Measurements from ENCODE around the gene CTXN2. TPM values are rescaled to one million over a fixed set of nuclear protein-coding genes. Genes with fewer than 3 reads are reported as not detected.

The CTXN2 gene
- total and polyA plus RNA-seq, 2 of the 4 experiments (the other 2 are of a cell fraction): not detected

DNA sequence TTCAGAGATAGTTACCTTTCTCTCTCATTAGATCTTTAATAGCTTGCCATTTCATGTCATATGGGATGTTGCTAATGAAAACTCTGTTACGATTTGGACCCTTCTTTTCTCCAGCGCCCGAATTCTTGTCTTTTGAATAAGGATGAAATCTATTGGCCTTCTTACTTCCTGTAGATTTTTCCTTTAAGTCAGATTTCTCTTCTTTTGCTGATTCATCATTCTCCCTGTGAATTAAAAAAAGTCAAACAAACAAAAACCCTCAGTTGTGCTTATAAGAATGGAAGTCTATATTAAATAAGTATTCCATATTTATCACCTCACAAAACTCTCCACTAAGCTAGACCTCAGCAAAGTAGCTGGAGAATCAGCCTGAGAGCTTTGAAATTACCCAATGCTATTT, 22.8 kb upstream of the CTXN2 start:
- no peak overlapping the region for H3K14ac ChIP-seq (replicated peaks; ENCODE audit: low read depth, low read length)
- no peak overlapping the region for H2BK15ac ChIP-seq (ENCODE audit: low read depth, low read length)
- TF ChIP-seq MAFK (IDR thresholded peaks at IDR 0.05; ENCODE audit: low read depth, low read length) (peak; percentile 89), CEBPB (IDR thresholded peaks at IDR 0.05; ENCODE audit: low read depth, low read length) (no peak)
- no peaks in the 10 kb centered on the region for H3K9me3 ChIP-seq (ENCODE audit: control insufficient read depth, insufficient read depth, low read length)
- H4K5ac ChIP-seq (ENCODE audit: low read depth, low read length): no peak overlapping the region
- BruUV-seq (replicated peaks): no TSS peak
- H3K18ac ChIP-seq (ENCODE audit: low read depth, low read length): no peak overlapping the region
- ChIA-PET POLR2A (ENCODE audit: unreplicated experiment) (no interaction called here), CTCF (no interaction called here)
- H2BK20ac ChIP-seq (ENCODE audit: low read depth, low read length): no peak overlapping the region
- ATAC-seq (ENCODE audit: low read depth) (no peak), DNase-seq (no peak)
- no peak overlapping the region for H4K91ac ChIP-seq (ENCODE audit: insufficient read depth, low read depth, low read length)
- H3K56ac ChIP-seq (ENCODE audit: extremely low read depth, insufficient read depth, low read length): no peak overlapping the region
- no peaks in the 10 kb centered on the region for H3K4me1 ChIP-seq (ENCODE audit: control insufficient read depth, insufficient read depth, low read length)
- dilution Hi-C loops (cut with HindIII; ENCODE audit: low sequenced_read_pairs, unreplicated experiment): no loop called here
- H3K27ac ChIP-seq (ENCODE audit: insufficient read depth, low read length): no peak overlapping the region
- no peaks in the 10 kb centered on the region for H3K9me1 ChIP-seq (ENCODE audit: insufficient read depth, low read length)
- no peak overlapping the region for H3K4me2 ChIP-seq (ENCODE audit: low read depth, low read length)
- no peaks in the 10 kb centered on the region for H4K20me1 ChIP-seq (ENCODE audit: insufficient read depth, low read length)
- no peaks in the 10 kb centered on the region for H3K27me3 ChIP-seq (ENCODE audit: control insufficient read depth, insufficient read depth, low read length)
- H2AK5ac ChIP-seq (ENCODE audit: low read depth, low read length): no peak overlapping the region
- H3K36me3 ChIP-seq (ENCODE audit: control insufficient read depth, insufficient read depth, low read length): no peaks in the 10 kb centered on the region
- H3K4me3 ChIP-seq (ENCODE audit: insufficient read depth, low read depth, low read length): no peak overlapping the region
- no peak overlapping the region for H3K4ac ChIP-seq (ENCODE audit: low read depth, low read length)
- no peak overlapping the region for H3K9ac ChIP-seq (ENCODE audit: low read depth, low read length)
- intact Hi-C loops (cut with micrococcal nuclease): no loop called here
- no peak overlapping the region for H2BK5ac ChIP-seq (ENCODE audit: low read depth, low read length, poor library complexity, severe bottlenecking)
- no peak overlapping the region for H2BK120ac ChIP-seq (ENCODE audit: low read depth, low read length)
- in situ Hi-C loops (cut with MboI; ENCODE audit: low sequenced_read_pairs): no loop called here
- WGBS, 2 experiments (ENCODE audit: extremely low coverage in 2 of 2, insufficient read length in 1 of 2): no CpG with 5 or more reads among the region's 3 CpGs
- H3K23ac ChIP-seq (ENCODE audit: low read depth, low read length): no peak overlapping the region
- H4K8ac ChIP-seq (ENCODE audit: low read depth in 2 of 2, low read length in 2 of 2): no peak overlapping the region
- peaks cover 6 to 8% of the 10 kb centered on the region in 2 experiments; a peak in 2 of 4 replicates for H3K79me1 ChIP-seq (ENCODE audit: low read depth in 1 of 2, low read length in 2 of 2)
- no peak overlapping the region for H2AFZ ChIP-seq (replicated peaks; ENCODE audit: low read length, poor library complexity)
- H2AK9ac ChIP-seq (replicated peaks; ENCODE audit: low read depth, low read length, poor library complexity): no peak overlapping the region

All from IMR-90 (cell line).